Measurements from ENCODE around the gene ZBTB42.

The ZBTB42 gene

DNA sequence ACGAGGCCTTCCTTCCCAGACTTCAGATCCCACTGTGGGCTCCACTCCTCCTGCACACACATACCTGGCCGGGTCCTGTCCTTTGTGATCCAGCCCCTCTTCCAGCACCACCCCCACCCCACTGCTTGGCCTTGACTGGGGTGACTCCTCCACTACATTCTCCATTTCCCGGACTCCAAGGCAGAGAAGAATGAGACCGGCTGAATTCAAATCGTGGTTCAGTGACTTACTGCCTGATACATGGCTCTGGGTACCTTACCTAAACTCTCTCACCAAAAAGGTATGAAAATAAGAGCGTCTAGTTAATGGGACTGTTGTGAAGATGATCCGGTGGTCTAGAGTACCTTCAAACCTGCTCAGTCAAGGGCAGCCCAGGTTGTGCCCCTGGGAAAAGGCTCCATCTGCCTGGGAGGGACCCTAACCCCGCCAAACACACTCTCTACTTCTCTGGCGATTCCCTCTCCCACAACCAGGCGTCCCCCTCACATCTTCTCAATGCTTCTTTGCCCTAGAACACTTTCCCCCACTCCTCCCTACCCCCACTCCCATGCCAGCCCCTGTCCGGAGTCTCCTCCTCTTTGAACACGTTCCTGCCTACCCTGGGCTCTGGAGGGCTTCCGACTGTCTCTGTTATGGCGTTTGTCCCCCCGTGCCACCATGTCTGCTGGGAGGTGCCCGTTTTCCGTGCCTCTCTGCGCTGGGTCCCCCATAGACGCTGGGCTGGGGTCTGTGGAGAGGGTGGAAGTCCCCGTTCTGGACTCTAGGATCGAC is 1.5 kb upstream of the ZBTB42 start:
- Histone ChIP-seq H3K27ac (ENCODE audit: low read length, poor library complexity, severe bottlenecking) (peak overlapping the region; percentile 40), H3K4me3 (ENCODE audit: insufficient read depth in 1 of 2, low read depth in 1 of 2, low read length in 2 of 2) (peak overlapping the region; percentile 30 to 79), H3K4me1 (ENCODE audit: control insufficient read depth, insufficient read depth, low read depth, low read length) (peaks cover 64% of the 10 kb centered on the region), H3K27me3 (ENCODE audit: control insufficient read depth in 1 of 2, insufficient read depth in 1 of 2, low read length in 2 of 2) (no peaks in the 10 kb centered on the region), H3K9me3 (ENCODE audit: control insufficient read depth, low read length) (no peaks in the 10 kb centered on the region), H3K4me2 (ENCODE audit: low read length, poor library complexity, severe bottlenecking) (peak overlapping the region; percentile 51), H3K36me3 (ENCODE audit: control insufficient read depth in 1 of 2, insufficient read depth in 2 of 2, low read depth in 1 of 2, low read length in 2 of 2) (peaks cover 0 to 9% of the 10 kb centered on the region in 2 experiments), H4K91ac (ENCODE audit: low read length) (peak overlapping the region; percentile 97), H3K79me1 (replicated peaks; ENCODE audit: low read length, poor library complexity, severe bottlenecking) (peaks cover 3% of the 10 kb centered on the region), H2BK15ac (ENCODE audit: low read depth, poor library complexity, severe bottlenecking) (peak overlapping the region; percentile 13), H3K14ac (ENCODE audit: low read length in 2 of 2) (peak overlapping the region in 1 of 2 experiments; percentile 19), H2BK12ac (ENCODE audit: low read length in 2 of 2) (peak overlapping the region in 1 of 2 experiments; percentile 59), H2AFZ (ENCODE audit: low read depth, low read length) (no peak overlapping the region), H2AK5ac (ENCODE audit: low read length, severe bottlenecking) (peak overlapping the region; percentile 5), H4K8ac (ENCODE audit: low read length) (peak overlapping the region; percentile 72), H3K9ac (ENCODE audit: low read length) (peak overlapping the region; percentile 89), H2BK5ac (ENCODE audit: low read depth, low read length, poor library complexity, severe bottlenecking) (no peak overlapping the region), H3K18ac (ENCODE audit: low read depth in 1 of 2, low read length in 2 of 2) (peak overlapping the region; percentile 23 to 52), H3K4ac (ENCODE audit: low read depth in 1 of 2, low read length in 2 of 2) (peak overlapping the region; percentile 24 to 56), H2BK120ac (ENCODE audit: low read depth, low read length) (peak overlapping the region; percentile 85), H3K23ac (ENCODE audit: low read length in 2 of 2) (peak overlapping the region in 1 of 2 experiments; percentile 5)
- peak; percentile 45 for DNase-seq
- 34% methylated on average over 18 of the region's 21 CpGs for WGBS

- H3K4ac ChIP-seq (ENCODE audit: low read depth in 1 of 2, low read length in 2 of 2) = peak overlapping the region; percentile 11 to 56
- peak overlapping the region; percentile 97 for H4K91ac ChIP-seq (ENCODE audit: low read length)
- H2AFZ ChIP-seq (ENCODE audit: low read depth, low read length) = no peak overlapping the region
- H2AK5ac ChIP-seq (ENCODE audit: low read length, severe bottlenecking) = peak overlapping the region; percentile 5
- peak overlapping the region; percentile 13 for H2BK15ac ChIP-seq (ENCODE audit: low read depth, poor library complexity, severe bottlenecking)
- H3K23ac ChIP-seq (ENCODE audit: low read length in 2 of 2) = no peak overlapping the region
- peak overlapping the region in 1 of 2 experiments; percentile 38 for H2BK12ac ChIP-seq (ENCODE audit: low read length in 2 of 2)
- peak overlapping the region; percentile 72 for H4K8ac ChIP-seq (ENCODE audit: low read length)
- peak overlapping the region in 1 of 2 experiments; percentile 58 for H3K14ac ChIP-seq (ENCODE audit: low read length in 2 of 2)
- peak overlapping the region; percentile 40 for H3K27ac ChIP-seq (ENCODE audit: low read length, poor library complexity, severe bottlenecking)
- peak overlapping the region; percentile 89 for H3K9ac ChIP-seq (ENCODE audit: low read length)
- DNase-seq = peak; percentile 83
- peaks cover 0 to 9% of the 10 kb centered on the region in 2 experiments for H3K36me3 ChIP-seq (ENCODE audit: control insufficient read depth in 1 of 2, insufficient read depth in 2 of 2, low read depth in 1 of 2, low read length in 2 of 2)
- H3K18ac ChIP-seq (ENCODE audit: low read depth in 1 of 2, low read length in 2 of 2) = peak overlapping the region; percentile 23 to 98
- H3K9me3 ChIP-seq (ENCODE audit: control insufficient read depth, low read length) = no peaks in the 10 kb centered on the region
- peak overlapping the region; percentile 64 to 81 for H3K4me3 ChIP-seq (ENCODE audit: insufficient read depth in 1 of 2, low read depth in 1 of 2, low read length in 2 of 2)
- 0% methylated on average over 12 of the region's 83 CpGs for WGBS
- H3K4me2 ChIP-seq (ENCODE audit: low read length, poor library complexity, severe bottlenecking) = peak overlapping the region; percentile 51
- peaks cover 6% of the 10 kb centered on the region for H3K79me1 ChIP-seq (replicated peaks; ENCODE audit: low read length, poor library complexity, severe bottlenecking)
- H2BK120ac ChIP-seq (ENCODE audit: low read depth, low read length) = peak overlapping the region; percentile 85
- H3K4me1 ChIP-seq (ENCODE audit: control insufficient read depth, insufficient read depth, low read depth, low read length) = peaks cover 71% of the 10 kb centered on the region
- no peak overlapping the region for H2BK5ac ChIP-seq (ENCODE audit: low read depth, low read length, poor library complexity, severe bottlenecking)
- H3K27me3 ChIP-seq (ENCODE audit: control insufficient read depth in 1 of 2, insufficient read depth in 1 of 2, low read length in 2 of 2) = no peaks in the 10 kb centered on the region
These were observed 708 bp upstream of the ZBTB42 start for GRCh38 chr14:104800015-104800770.

DNA sequence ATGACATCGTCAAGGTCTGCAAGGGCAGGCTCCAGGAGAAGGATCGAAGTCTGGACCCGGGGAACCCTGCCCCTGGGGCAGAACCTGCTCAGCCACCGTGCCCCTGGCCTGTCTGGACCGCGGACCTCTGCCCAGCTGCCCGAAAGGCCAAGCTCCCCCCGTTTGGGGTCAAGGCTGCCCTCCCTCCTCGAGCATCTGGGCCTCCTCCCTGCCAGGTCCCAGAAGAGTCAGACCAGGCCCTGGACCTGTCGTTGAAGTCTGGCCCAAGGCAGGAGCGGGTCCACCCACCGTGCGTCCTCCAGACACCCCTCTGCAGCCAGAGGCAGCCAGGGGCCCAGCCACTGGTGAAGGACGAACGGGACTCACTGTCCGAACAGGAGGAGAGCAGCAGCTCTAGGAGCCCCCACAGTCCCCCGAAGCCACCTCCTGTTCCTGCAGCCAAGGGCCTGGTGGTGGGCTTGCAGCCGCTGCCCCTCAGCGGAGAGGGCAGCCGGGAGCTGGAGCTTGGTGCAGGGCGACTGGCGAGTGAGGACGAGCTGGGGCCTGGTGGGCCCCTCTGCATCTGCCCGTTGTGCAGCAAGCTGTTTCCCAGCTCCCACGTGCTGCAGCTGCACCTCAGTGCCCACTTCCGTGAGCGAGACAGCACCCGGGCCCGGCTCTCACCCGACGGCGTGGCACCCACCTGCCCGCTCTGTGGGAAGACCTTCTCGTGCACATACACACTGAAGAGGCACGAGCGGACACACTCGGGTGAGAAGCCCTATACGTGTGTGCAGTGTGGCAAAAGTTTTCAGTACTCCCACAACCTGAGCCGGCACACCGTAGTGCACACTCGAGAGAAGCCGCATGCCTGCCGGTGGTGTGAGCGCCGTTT is 856 bp downstream of the ZBTB42 start:
- WGBS = 77% methylated on average over 45 of the region's 45 CpGs

More for the DNA sequence above, 856 bp downstream of the ZBTB42 start:
- no peak overlapping the region for H2AK5ac ChIP-seq (ENCODE audit: low read length, severe bottlenecking)
- DNase-seq = no peak
- H4K8ac ChIP-seq (ENCODE audit: low read length) = no peak overlapping the region
- peak overlapping the region; percentile 64 to 81 for H3K4me3 ChIP-seq (ENCODE audit: insufficient read depth in 1 of 2, low read depth in 1 of 2, low read length in 2 of 2)
- peak overlapping the region in 1 of 2 experiments; percentile 37 for H3K14ac ChIP-seq (ENCODE audit: low read length in 2 of 2)
- H3K9me3 ChIP-seq (ENCODE audit: control insufficient read depth, low read length) = no peaks in the 10 kb centered on the region
- peak overlapping the region in 1 of 2 experiments; percentile 92 for H3K23ac ChIP-seq (ENCODE audit: low read length in 2 of 2)
- no peak overlapping the region for H3K27ac ChIP-seq (ENCODE audit: low read length, poor library complexity, severe bottlenecking)
- H3K4me1 ChIP-seq (ENCODE audit: control insufficient read depth, insufficient read depth, low read depth, low read length) = peaks cover 77% of the 10 kb centered on the region
- no peak overlapping the region for H2AFZ ChIP-seq (ENCODE audit: low read depth, low read length)
- no peaks in the 10 kb centered on the region for H3K27me3 ChIP-seq (ENCODE audit: control insufficient read depth in 1 of 2, insufficient read depth in 1 of 2, low read length in 2 of 2)
- H3K4ac ChIP-seq (ENCODE audit: low read depth in 1 of 2, low read length in 2 of 2) = no peak overlapping the region
- H2BK12ac ChIP-seq (ENCODE audit: low read length in 2 of 2) = peak overlapping the region in 1 of 2 experiments; percentile 8
- H2BK15ac ChIP-seq (ENCODE audit: low read depth, poor library complexity, severe bottlenecking) = no peak overlapping the region
- H3K9ac ChIP-seq (ENCODE audit: low read length) = peak overlapping the region; percentile 54
- H2BK120ac ChIP-seq (ENCODE audit: low read depth, low read length) = no peak overlapping the region
- peaks cover 6% of the 10 kb centered on the region for H3K79me1 ChIP-seq (replicated peaks; ENCODE audit: low read length, poor library complexity, severe bottlenecking)
- peaks cover 0 to 9% of the 10 kb centered on the region in 2 experiments for H3K36me3 ChIP-seq (ENCODE audit: control insufficient read depth in 1 of 2, insufficient read depth in 2 of 2, low read depth in 1 of 2, low read length in 2 of 2)
- H4K91ac ChIP-seq (ENCODE audit: low read length) = peak overlapping the region; percentile 8
- peak overlapping the region; percentile 81 for H3K4me2 ChIP-seq (ENCODE audit: low read length, poor library complexity, severe bottlenecking)
- no peak overlapping the region for H2BK5ac ChIP-seq (ENCODE audit: low read depth, low read length, poor library complexity, severe bottlenecking)
- H3K18ac ChIP-seq (ENCODE audit: low read depth in 1 of 2, low read length in 2 of 2) = peak overlapping the region in 1 of 2 experiments; percentile 78
